ENCODE measurements around the gene PLEKHA1.

Gene PLEKHA1

DNA sequence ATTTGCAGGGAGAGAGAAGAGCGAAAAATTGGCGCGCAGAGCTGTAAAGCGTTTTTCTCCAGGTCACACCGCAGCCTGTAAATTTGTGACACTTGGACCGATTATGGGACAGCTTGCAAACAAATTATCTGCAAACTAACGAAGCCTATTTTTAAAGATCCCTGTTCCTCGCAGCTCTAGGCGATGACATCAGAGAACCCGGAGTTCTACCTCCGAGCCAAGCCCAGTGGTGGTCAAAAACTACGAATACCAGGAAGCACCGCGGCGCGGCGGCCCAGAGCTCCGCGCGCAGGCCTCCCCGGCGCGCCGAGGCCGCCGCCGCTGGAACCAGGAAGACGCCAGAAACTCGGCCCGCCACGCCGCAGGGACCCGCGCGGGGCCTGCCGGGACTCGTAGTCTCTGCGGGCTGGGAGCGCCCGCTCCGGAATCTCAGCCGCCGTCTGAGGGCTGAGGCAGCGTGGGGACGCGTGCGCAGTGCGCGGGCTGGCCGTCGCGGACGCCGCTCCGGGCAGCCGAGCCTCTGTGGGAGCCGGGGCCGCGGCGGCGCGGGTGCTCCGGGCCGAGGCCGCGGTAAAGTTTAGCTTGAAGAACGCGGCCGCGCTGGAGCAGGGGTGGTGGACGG lies at the start of gene PLEKHA1:
TSS of gene PLEKHA1 (plus strand) at position 472 of the 622 bp plus-strand sequence. CDS start 18,493 bp downstream, outside the sequence.
- no peaks in the 10 kb centered on the region for H3K36me3 ChIP-seq (ENCODE audit: low read length)
- no peak within 1 kb of the TSS for H2AFZ ChIP-seq (ENCODE audit: low read depth, low read length, severe bottlenecking)
- H3K27me3 ChIP-seq (ENCODE audit: low read length): no peaks in the 10 kb centered on the region
- no peaks in the 10 kb centered on the region for H3K79me2 ChIP-seq (ENCODE audit: insufficient read depth, low read length)
- H4K20me1 ChIP-seq (ENCODE audit: low read depth, low read length): no peaks in the 10 kb centered on the region
- no peak within 1 kb of the TSS for H3K4me3 ChIP-seq (ENCODE audit: insufficient read depth, low read length, poor library complexity, severe bottlenecking)
- no peaks in the 10 kb centered on the region for H3K9me3 ChIP-seq (ENCODE audit: insufficient read depth, low read length)
- no peaks in the 10 kb centered on the region for H3K9me2 ChIP-seq (replicated peaks; ENCODE audit: insufficient read depth, low read length)
- no peak within 1 kb of the TSS for H3K27ac ChIP-seq (ENCODE audit: low read depth, low read length)
- H3K9ac ChIP-seq (ENCODE audit: low read length): no peak within 1 kb of the TSS
- H3K4me2 ChIP-seq (ENCODE audit: low read depth, low read length, poor library complexity, severe bottlenecking): no peak within 1 kb of the TSS
- TF ChIP-seq, protein P1, sequence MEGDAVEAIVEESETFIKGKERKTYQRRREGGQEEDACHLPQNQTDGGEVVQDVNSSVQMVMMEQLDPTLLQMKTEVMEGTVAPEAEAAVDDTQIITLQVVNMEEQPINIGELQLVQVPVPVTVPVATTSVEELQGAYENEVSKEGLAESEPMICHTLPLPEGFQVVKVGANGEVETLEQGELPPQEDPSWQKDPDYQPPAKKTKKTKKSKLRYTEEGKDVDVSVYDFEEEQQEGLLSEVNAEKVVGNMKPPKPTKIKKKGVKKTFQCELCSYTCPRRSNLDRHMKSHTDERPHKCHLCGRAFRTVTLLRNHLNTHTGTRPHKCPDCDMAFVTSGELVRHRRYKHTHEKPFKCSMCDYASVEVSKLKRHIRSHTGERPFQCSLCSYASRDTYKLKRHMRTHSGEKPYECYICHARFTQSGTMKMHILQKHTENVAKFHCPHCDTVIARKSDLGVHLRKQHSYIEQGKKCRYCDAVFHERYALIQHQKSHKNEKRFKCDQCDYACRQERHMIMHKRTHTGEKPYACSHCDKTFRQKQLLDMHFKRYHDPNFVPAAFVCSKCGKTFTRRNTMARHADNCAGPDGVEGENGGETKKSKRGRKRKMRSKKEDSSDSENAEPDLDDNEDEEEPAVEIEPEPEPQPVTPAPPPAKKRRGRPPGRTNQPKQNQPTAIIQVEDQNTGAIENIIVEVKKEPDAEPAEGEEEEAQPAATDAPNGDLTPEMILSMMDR (IDR thresholded peaks at IDR 0.05; ENCODE audit: insufficient read depth, low read length, poor library complexity, severe bottlenecking): no peak
- no peak for TF ChIP-seq EZH2phosphoT487 (conservative IDR thresholded peaks at IDR 0.05; ENCODE audit: low read length)
- no peaks in the 10 kb centered on the region for H3F3A ChIP-seq (ENCODE audit: insufficient read depth)

DNA sequence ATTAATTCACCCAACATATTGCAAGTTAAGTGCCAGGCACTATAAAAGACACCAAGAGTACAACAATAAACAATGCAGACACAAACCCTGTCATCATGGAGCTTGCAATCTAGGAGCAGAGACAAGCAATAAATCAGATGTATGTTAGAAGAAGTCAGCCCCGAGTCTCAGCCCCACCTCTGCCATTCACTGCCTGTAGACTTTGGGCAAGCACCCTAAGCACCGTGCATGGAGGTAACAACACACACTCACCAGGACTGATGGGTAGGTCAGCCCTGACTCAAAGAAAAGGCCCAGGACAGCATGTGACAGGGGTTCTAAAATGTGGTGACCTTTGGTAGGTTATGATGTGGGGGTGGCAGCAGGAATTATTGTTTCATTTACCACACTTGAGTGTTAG lies 49.3 kb upstream of the PLEKHA1 start:
- TF ChIP-seq, protein P1 (IDR thresholded peaks at IDR 0.05; ENCODE audit: insufficient read depth, low read length, poor library complexity, severe bottlenecking): no peak
- Histone ChIP-seq H3K79me2 (ENCODE audit: insufficient read depth, low read length) (no peaks in the 10 kb centered on the region), H3F3A (ENCODE audit: insufficient read depth) (no peaks in the 10 kb centered on the region), H3K4me2 (ENCODE audit: low read depth, low read length, poor library complexity, severe bottlenecking) (no peak overlapping the region), H3K27ac (ENCODE audit: low read depth, low read length) (no peak overlapping the region), H4K20me1 (ENCODE audit: low read depth, low read length) (no peaks in the 10 kb centered on the region), H3K9me3 (ENCODE audit: insufficient read depth, low read length) (no peaks in the 10 kb centered on the region), H3K9me2 (replicated peaks; ENCODE audit: insufficient read depth, low read length) (no peaks in the 10 kb centered on the region), H3K4me3 (ENCODE audit: insufficient read depth, low read length, poor library complexity, severe bottlenecking) (no peak overlapping the region), H3K36me3 (ENCODE audit: low read length) (no peaks in the 10 kb centered on the region), H2AFZ (ENCODE audit: low read depth, low read length, severe bottlenecking) (no peak overlapping the region), H3K27me3 (ENCODE audit: low read length) (no peaks in the 10 kb centered on the region), H3K9ac (ENCODE audit: low read length) (no peak overlapping the region)

- H3K9ac ChIP-seq (ENCODE audit: low read length): no peak overlapping the region
- no peak for TF ChIP-seq EZH2phosphoT487 (conservative IDR thresholded peaks at IDR 0.05; ENCODE audit: low read length)
- TF ChIP-seq, protein P1 (IDR thresholded peaks at IDR 0.05; ENCODE audit: insufficient read depth, low read length, poor library complexity, severe bottlenecking): no peak
- H3K4me3 ChIP-seq (ENCODE audit: insufficient read depth, low read length, poor library complexity, severe bottlenecking): no peak overlapping the region
- H3K9me3 ChIP-seq (ENCODE audit: insufficient read depth, low read length): no peaks in the 10 kb centered on the region
- no peaks in the 10 kb centered on the region for H3K9me2 ChIP-seq (replicated peaks; ENCODE audit: insufficient read depth, low read length)
- no peaks in the 10 kb centered on the region for H3F3A ChIP-seq (ENCODE audit: insufficient read depth)
- H3K79me2 ChIP-seq (ENCODE audit: insufficient read depth, low read length): no peaks in the 10 kb centered on the region
- no peak overlapping the region for H3K4me2 ChIP-seq (ENCODE audit: low read depth, low read length, poor library complexity, severe bottlenecking)
- no peaks in the 10 kb centered on the region for H4K20me1 ChIP-seq (ENCODE audit: low read depth, low read length)
- H3K36me3 ChIP-seq (ENCODE audit: low read length): no peaks in the 10 kb centered on the region
- no peaks in the 10 kb centered on the region for H3K27me3 ChIP-seq (ENCODE audit: low read length)
- no peak overlapping the region for H3K27ac ChIP-seq (ENCODE audit: low read depth, low read length)
- no peak overlapping the region for H2AFZ ChIP-seq (ENCODE audit: low read depth, low read length, severe bottlenecking)
These were observed 48.1 kb upstream of the PLEKHA1 start for GRCh38 chr10:122326385-122326784.

Data from SU-DHL-6 (cell line).